H9 (cell line): ENCODE results near the gene DERL2. TPM values are rescaled to one million over a fixed set of nuclear protein-coding genes. Genes with fewer than 3 reads are reported as not detected.

Source experiments
- DNase-seq: peaks from one replicate; pipeline ENCODE4 v3.0.0-alpha.2; 2017
- H2AFZ ChIP-seq: one replicate; pipeline ENCODE4 v1.6.1; 2013; ENCODE audit warnings: mild to moderate bottlenecking, low read length, control low read depth, moderate library complexity
- H2AK5ac ChIP-seq: 2 replicates; pipeline ENCODE4 v1.6.1; 2013; ENCODE audit warnings: low read length, control low read depth, mixed read lengths; ENCODE audit not compliant: insufficient read length
- H2BK120ac ChIP-seq: one replicate; pipeline ENCODE4 v1.6.1; 2013; ENCODE audit warnings: low read depth, mild to moderate bottlenecking, low read length, control low read depth, inconsistent platforms; ENCODE audit not compliant: poor library complexity, severe bottlenecking
- H2BK12ac ChIP-seq: 2 replicates; pipeline ENCODE4 v1.6.1; 2013; ENCODE audit warnings: low read length, control low read depth, mixed read lengths, low read depth; ENCODE audit not compliant: insufficient read length
- H2BK15ac ChIP-seq: 2 replicates; pipeline ENCODE4 v1.6.1; 2013; ENCODE audit warnings: low read depth, low read length, control low read depth
- H2BK20ac ChIP-seq: one replicate; pipeline ENCODE4 v1.6.1; 2013; ENCODE audit warnings: low read depth, mild to moderate bottlenecking, low read length, control low read depth, inconsistent platforms; ENCODE audit not compliant: poor library complexity, severe bottlenecking
- H2BK5ac ChIP-seq: 2 replicates; pipeline ENCODE4 v1.6.1; 2013; ENCODE audit warnings: low read length, control low read depth, mixed read lengths; ENCODE audit not compliant: insufficient read length
- H3K14ac ChIP-seq: 2 replicates; pipeline ENCODE4 v1.6.1; 2013; ENCODE audit warnings: low read length, control low read depth; ENCODE audit not compliant: insufficient read depth
- H3K18ac ChIP-seq: 2 replicates; pipeline ENCODE4 v1.6.1; 2013; ENCODE audit warnings: low read depth, mild to moderate bottlenecking, mixed read lengths, low read length, control low read depth; ENCODE audit not compliant: insufficient read length
- H3K23ac ChIP-seq: 2 replicates; pipeline ENCODE4 v1.6.1; 2013; ENCODE audit warnings: low read length, control low read depth, mixed read lengths, low read depth; ENCODE audit not compliant: insufficient read length
- H3K23me2 ChIP-seq: 2 replicates; pipeline ENCODE4 v1.6.1; 2013; ENCODE audit warnings: low read depth, mild to moderate bottlenecking, mixed read lengths, low read length, control low read depth; ENCODE audit not compliant: insufficient read length, poor library complexity, severe bottlenecking
- H3K27ac ChIP-seq: 2 replicates; pipeline ENCODE4 v1.5.1; 2013; ENCODE audit warnings: low read length, control low read depth, mixed read lengths, low read depth; ENCODE audit not compliant: insufficient read length
- H3K27me3 ChIP-seq: 2 replicates; pipeline ENCODE4 v1.6.1; 2013; ENCODE audit warnings: low read length, control low read depth, inconsistent platforms; ENCODE audit not compliant: insufficient read depth
- H3K4ac ChIP-seq: 2 replicates; pipeline ENCODE4 v1.6.1; 2013; ENCODE audit warnings: low read depth, mild to moderate bottlenecking, control low read depth, inconsistent platforms, low read length, moderate library complexity
- H3K4me1 ChIP-seq: 2 replicates; pipeline ENCODE4 v1.6.1; 2013; ENCODE audit warnings: low read length, control low read depth, inconsistent platforms; ENCODE audit not compliant: insufficient read depth
- H3K4me2 ChIP-seq: 2 replicates; pipeline ENCODE4 v1.6.1; 2013; ENCODE audit warnings: low read length, control low read depth, mixed read lengths; ENCODE audit not compliant: insufficient read length, insufficient read depth
- H3K56ac ChIP-seq: 2 replicates; pipeline ENCODE4 v1.6.1; 2013; ENCODE audit warnings: low read depth, mild to moderate bottlenecking, mixed read lengths, low read length, control low read depth; ENCODE audit not compliant: insufficient read length
- H3K79me1 ChIP-seq: 2 replicates; pipeline ENCODE4 v1.6.1; 2013; ENCODE audit warnings: low read depth, mild to moderate bottlenecking, moderate library complexity, low read length, control low read depth, inconsistent platforms; ENCODE audit not compliant: insufficient read depth, poor library complexity, severe bottlenecking
- H3K79me2 ChIP-seq: 2 replicates; pipeline ENCODE4 v1.6.1; 2013; ENCODE audit warnings: low read length, control low read depth, inconsistent platforms; ENCODE audit not compliant: insufficient read depth
- H3K9ac ChIP-seq: 2 replicates; pipeline ENCODE4 v1.6.1; 2013; ENCODE audit warnings: low read length, control low read depth, mixed read lengths; ENCODE audit not compliant: insufficient read length; ENCODE audit errors: extremely low read depth
- H3K9me3 ChIP-seq: one replicate; pipeline ENCODE4 v1.6.1; 2013; ENCODE audit warnings: low read depth, low read length, inconsistent platforms; ENCODE audit not compliant: control insufficient read depth
- H3T11ph ChIP-seq: one replicate; pipeline ENCODE4 v1.6.1; 2013; ENCODE audit warnings: mild to moderate bottlenecking, low read length, control low read depth, inconsistent platforms
- H4K20me1 ChIP-seq: one replicate; pipeline ENCODE4 v1.6.1; 2013; ENCODE audit not compliant: control insufficient read depth, insufficient read length, insufficient read depth
- H4K5ac ChIP-seq: 2 replicates; pipeline ENCODE4 v1.6.1; 2013; ENCODE audit warnings: low read depth, mild to moderate bottlenecking, mixed read lengths, low read length, control low read depth; ENCODE audit not compliant: insufficient read length
- H4K8ac ChIP-seq: replicated peaks from 2 replicates; pipeline ENCODE4 v1.6.1; 2013; ENCODE audit warnings: low read length, control low read depth, mixed read lengths, low read depth; ENCODE audit not compliant: insufficient read length
- H4K91ac ChIP-seq: 2 replicates; pipeline ENCODE4 v1.6.1; 2013; ENCODE audit warnings: low read depth, mild to moderate bottlenecking, moderate library complexity, mixed read lengths, low read length, control low read depth; ENCODE audit not compliant: insufficient read length
- H3K27ac Mint-ChIP-seq, 3 experiments: 2 replicates in 2 of 3; 3 replicates in 1 of 3; pipeline ENCODE4 v1.8.0; 2020 to 2021; ENCODE audit warnings: mixed read lengths in 3 of 3, mild to moderate bottlenecking in 1 of 3, moderate library complexity in 1 of 3
- H3K27me3 Mint-ChIP-seq: 2 replicates; pipeline ENCODE4 v1.8.0; 2021; ENCODE audit warnings: low read depth, mild to moderate bottlenecking, moderate library complexity, mixed read lengths
- H3K36me3 Mint-ChIP-seq, 3 experiments: 2 replicates in 2 of 3; 3 replicates in 1 of 3; pipeline ENCODE4 v1.8.0; 2020 to 2021; ENCODE audit warnings: low read depth in 3 of 3, mixed read lengths in 3 of 3; ENCODE audit not compliant: insufficient read depth in 1 of 3
- H3K4me1 Mint-ChIP-seq, 2 experiments: 2 replicates each; pipeline ENCODE4 v1.8.0; 2020; ENCODE audit warnings: mixed read lengths in 2 of 2
- H3K4me3 Mint-ChIP-seq, 2 experiments: 2 replicates in 1 of 2; 3 replicates in 1 of 2; pipeline ENCODE4 v1.8.0; 2020 to 2021; ENCODE audit warnings: mild to moderate bottlenecking in 2 of 2, mixed read lengths in 2 of 2, moderate library complexity in 1 of 2
- H3K9me3 Mint-ChIP-seq, 2 experiments: 2 replicates in 1 of 2; 3 replicates in 1 of 2; pipeline ENCODE4 v1.8.0; 2020; ENCODE audit warnings: mild to moderate bottlenecking in 2 of 2, mixed read lengths in 2 of 2, moderate library complexity in 1 of 2
- WGBS: extraction: QIAGEN DNeasy Blood & Tissue Kit; methylation state at CpG from one replicate; pipeline ENCODE4 v1.1.7; 2013; ENCODE audit warnings: missing lambda C conversion rate, low lambda C conversion rate, mixed read lengths; ENCODE audit not compliant: insufficient read length; ENCODE audit errors: extremely low coverage; 5-methylcytosine and 5-hydroxymethylcytosine counted together
- total RNA-seq: library from RNA; stranded (reverse); gene quantifications from 2 replicates; pipeline ENCODE4 v1.2.1, GENCODE V29; 2021
- TF ChIP-seq, protein P1 (sequence below): fragments of 200-600 bp; sonication (generic); conservative IDR thresholded peaks from 3 replicates; pipeline ENCODE4 v1.8.0; 2021; ENCODE audit warnings: antibody characterized with exemption, mild to moderate bottlenecking

The DERL2 gene
- total RNA-seq, 1 experiment from 2014 or later, result 83.2 TPM

DNA sequence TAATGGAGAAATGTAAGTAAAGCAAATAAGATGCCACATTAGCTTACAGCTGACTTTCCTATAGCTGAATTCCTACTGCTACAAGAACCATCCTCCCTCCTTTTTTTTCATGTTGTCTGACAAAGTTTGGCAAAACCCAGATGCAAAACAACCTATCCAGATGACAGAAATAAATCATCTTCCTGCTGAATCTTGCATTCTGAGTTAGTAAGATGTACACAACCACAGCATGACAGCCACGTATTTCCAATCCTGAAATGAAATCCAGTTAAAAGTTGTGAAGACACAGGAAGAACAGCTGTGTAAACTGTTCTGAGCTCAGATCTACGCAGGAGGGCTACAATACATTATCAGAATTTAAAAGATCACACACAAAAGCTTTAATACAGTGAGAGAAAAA lies 12.1 kb downstream of the DERL2 start:
- H3K79me2 ChIP-seq, result no peaks in the 10 kb centered on the region
- no peaks in the 10 kb centered on the region for H3K4me1 ChIP-seq
- peaks cover 3% of the 10 kb centered on the region for H3K79me1 ChIP-seq
- H3K27ac ChIP-seq, result no peak overlapping the region
- no peaks in the 10 kb centered on the region for H3K27me3 Mint-ChIP-seq
- H3K27me3 ChIP-seq, result no peaks in the 10 kb centered on the region
- H4K5ac ChIP-seq, result no peak overlapping the region
- no peak overlapping the region for H3K27ac Mint-ChIP-seq
- no peaks in the 10 kb centered on the region for H3K23me2 ChIP-seq
- H2BK12ac ChIP-seq, result no peak overlapping the region
- no peak overlapping the region for H2BK15ac ChIP-seq
- no peak overlapping the region for H2AK5ac ChIP-seq
- H2BK20ac ChIP-seq, result no peak overlapping the region
- H3K9me3 Mint-ChIP-seq, result no peaks in the 10 kb centered on the region
- TF ChIP-seq, protein P1, sequence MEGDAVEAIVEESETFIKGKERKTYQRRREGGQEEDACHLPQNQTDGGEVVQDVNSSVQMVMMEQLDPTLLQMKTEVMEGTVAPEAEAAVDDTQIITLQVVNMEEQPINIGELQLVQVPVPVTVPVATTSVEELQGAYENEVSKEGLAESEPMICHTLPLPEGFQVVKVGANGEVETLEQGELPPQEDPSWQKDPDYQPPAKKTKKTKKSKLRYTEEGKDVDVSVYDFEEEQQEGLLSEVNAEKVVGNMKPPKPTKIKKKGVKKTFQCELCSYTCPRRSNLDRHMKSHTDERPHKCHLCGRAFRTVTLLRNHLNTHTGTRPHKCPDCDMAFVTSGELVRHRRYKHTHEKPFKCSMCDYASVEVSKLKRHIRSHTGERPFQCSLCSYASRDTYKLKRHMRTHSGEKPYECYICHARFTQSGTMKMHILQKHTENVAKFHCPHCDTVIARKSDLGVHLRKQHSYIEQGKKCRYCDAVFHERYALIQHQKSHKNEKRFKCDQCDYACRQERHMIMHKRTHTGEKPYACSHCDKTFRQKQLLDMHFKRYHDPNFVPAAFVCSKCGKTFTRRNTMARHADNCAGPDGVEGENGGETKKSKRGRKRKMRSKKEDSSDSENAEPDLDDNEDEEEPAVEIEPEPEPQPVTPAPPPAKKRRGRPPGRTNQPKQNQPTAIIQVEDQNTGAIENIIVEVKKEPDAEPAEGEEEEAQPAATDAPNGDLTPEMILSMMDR, result no peak
- no peak overlapping the region for H3K23ac ChIP-seq
- H3K4me1 Mint-ChIP-seq, result no peaks in the 10 kb centered on the region
- no peak for DNase-seq
- no peak overlapping the region for H3K4ac ChIP-seq
- H3K36me3 Mint-ChIP-seq, result peaks cover 30 to 56% (median 46%) of the 10 kb centered on the region in 3 experiments
- no peak overlapping the region for H4K8ac ChIP-seq
- no peak overlapping the region for H2BK5ac ChIP-seq
- no peak overlapping the region for H2BK120ac ChIP-seq
- H3K4me2 ChIP-seq, result no peak overlapping the region
- no peak overlapping the region for H3K9ac ChIP-seq
- no peak overlapping the region for H3K56ac ChIP-seq
- H3T11ph ChIP-seq, result no peak overlapping the region
- WGBS, result no CpG with 5 or more reads among the region's 2 CpGs
- no peak overlapping the region for H4K91ac ChIP-seq
- no peak overlapping the region for H3K14ac ChIP-seq
- no peak overlapping the region for H2AFZ ChIP-seq
- no peaks in the 10 kb centered on the region for H4K20me1 ChIP-seq
- no peaks in the 10 kb centered on the region for H3K9me3 ChIP-seq
- no peak overlapping the region for H3K18ac ChIP-seq
- no peak overlapping the region for H3K4me3 Mint-ChIP-seq
